GM12875 (cell line): ENCODE measurements around the gene PPP1R12A.

Experiments used
- H3K4me3 ChIP-seq: one replicate; pipeline ENCODE4 v1.5.1; 2011; ENCODE audit warnings: low read depth, low read length, control low read depth
- CTCF ChIP-seq: IDR thresholded peaks from 2 replicates; pipeline ENCODE4 v1.5.1; 2011; ENCODE audit warnings: low read depth, mild to moderate bottlenecking, control low read depth, inconsistent platforms, low read length, moderate library complexity, borderline replicate concordance; ENCODE audit not compliant: insufficient read depth

Gene PPP1R12A

GRCh38 chr12:79973801-79974200 is 38.9 kb upstream of the PPP1R12A start:
- TF ChIP-seq CTCF = no peak
- no peak overlapping the region for H3K4me3 ChIP-seq

- TF ChIP-seq CTCF = no peak
Measured at GRCh38 chr12:79964100-79964627, 29.3 kb upstream of the PPP1R12A start.

GRCh38 chr12:79961411-79961810 is 26.5 kb upstream of the PPP1R12A start:
- TF ChIP-seq CTCF = no peak

More at GRCh38 chr12:79964100-79964627, 29.3 kb upstream of the PPP1R12A start:
- H3K4me3 ChIP-seq = no peak overlapping the region

GRCh38 chr12:79959484-79959883 is 24.6 kb upstream of the PPP1R12A start:
- H3K4me3 ChIP-seq = no peak overlapping the region
- no peak for TF ChIP-seq CTCF

More at GRCh38 chr12:79961411-79961810, 26.5 kb upstream of the PPP1R12A start:
- no peak overlapping the region for H3K4me3 ChIP-seq

- no peak for TF ChIP-seq CTCF
- H3K4me3 ChIP-seq = no peak overlapping the region
Measured at GRCh38 chr12:79956896-79957295, 22.0 kb upstream of the PPP1R12A start.

GRCh38 chr12:79955561-79955960 is 20.7 kb upstream of the PPP1R12A start:
- no peak for TF ChIP-seq CTCF
- no peak overlapping the region for H3K4me3 ChIP-seq

GRCh38 chr12:79954037-79954610 is 19.2 kb upstream of the PPP1R12A start:
- TF ChIP-seq CTCF = no peak
- no peak overlapping the region for H3K4me3 ChIP-seq
